AG09309 (cell line): Measurements from ENCODE around the gene FCSK.

Experiments
- DNase-seq: peaks from one replicate; pipeline ENCODE4 v3.0.0-alpha.2; 2010; ENCODE audit warnings: low read depth
- H3K4me3 ChIP-seq: 2 replicates; pipeline ENCODE4 v1.5.1; 2011; ENCODE audit warnings: mild to moderate bottlenecking, low read depth, low read length, moderate library complexity; ENCODE audit not compliant: control insufficient read depth
- TF ChIP-seq, protein P1 (sequence below): IDR thresholded peaks from 2 replicates; pipeline ENCODE4 v1.5.1; 2011; ENCODE audit warnings: mild to moderate bottlenecking, low read depth, low read length, inconsistent platforms; ENCODE audit not compliant: insufficient read depth, control insufficient read depth; ENCODE audit errors: missing control alignments

The FCSK gene

GRCh38 chr16:70475054-70475871 is 20.9 kb downstream of the FCSK start:
- H3K4me3 ChIP-seq = no peak overlapping the region
- TF ChIP-seq, protein P1, sequence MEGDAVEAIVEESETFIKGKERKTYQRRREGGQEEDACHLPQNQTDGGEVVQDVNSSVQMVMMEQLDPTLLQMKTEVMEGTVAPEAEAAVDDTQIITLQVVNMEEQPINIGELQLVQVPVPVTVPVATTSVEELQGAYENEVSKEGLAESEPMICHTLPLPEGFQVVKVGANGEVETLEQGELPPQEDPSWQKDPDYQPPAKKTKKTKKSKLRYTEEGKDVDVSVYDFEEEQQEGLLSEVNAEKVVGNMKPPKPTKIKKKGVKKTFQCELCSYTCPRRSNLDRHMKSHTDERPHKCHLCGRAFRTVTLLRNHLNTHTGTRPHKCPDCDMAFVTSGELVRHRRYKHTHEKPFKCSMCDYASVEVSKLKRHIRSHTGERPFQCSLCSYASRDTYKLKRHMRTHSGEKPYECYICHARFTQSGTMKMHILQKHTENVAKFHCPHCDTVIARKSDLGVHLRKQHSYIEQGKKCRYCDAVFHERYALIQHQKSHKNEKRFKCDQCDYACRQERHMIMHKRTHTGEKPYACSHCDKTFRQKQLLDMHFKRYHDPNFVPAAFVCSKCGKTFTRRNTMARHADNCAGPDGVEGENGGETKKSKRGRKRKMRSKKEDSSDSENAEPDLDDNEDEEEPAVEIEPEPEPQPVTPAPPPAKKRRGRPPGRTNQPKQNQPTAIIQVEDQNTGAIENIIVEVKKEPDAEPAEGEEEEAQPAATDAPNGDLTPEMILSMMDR = no peak
- DNase-seq = no peak

GRCh38 chr16:70476272-70477020 is 22.1 kb downstream of the FCSK start:
- TF ChIP-seq, protein P1 = no peak
- DNase-seq = peak; percentile 23
- H3K4me3 ChIP-seq = no peak overlapping the region

- TF ChIP-seq, protein P1 = no peak
- no peak overlapping the region for H3K4me3 ChIP-seq
- no peak for DNase-seq
Observed at GRCh38 chr16:70478169-70478568, 23.8 kb downstream of the FCSK start.

DNA sequence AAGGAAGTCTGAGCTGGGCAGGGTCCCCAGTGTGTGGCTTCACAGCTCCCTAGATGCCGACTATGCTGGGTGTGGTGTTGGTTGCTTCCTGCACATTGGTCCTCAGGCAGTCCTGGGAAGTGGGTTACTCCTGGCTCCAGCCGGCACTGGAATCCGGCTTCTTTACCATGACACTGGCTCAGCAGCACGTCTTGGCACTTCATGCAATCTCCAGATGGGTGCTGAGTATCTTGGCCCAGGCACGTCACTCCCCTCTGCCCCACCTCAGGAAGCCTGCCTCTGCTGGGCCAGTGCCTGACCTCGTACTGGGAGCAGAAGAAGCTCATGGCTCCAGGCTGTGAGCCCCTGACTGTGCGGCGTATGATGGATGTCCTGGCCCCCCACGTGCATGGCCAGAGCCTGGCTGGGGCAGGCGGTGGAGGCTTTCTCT is 24.5 kb downstream of the FCSK start:
- no peak for DNase-seq
- TF ChIP-seq, protein P1 = no peak
- no peak overlapping the region for H3K4me3 ChIP-seq

- no peak overlapping the region for H3K4me3 ChIP-seq
- DNase-seq = no peak
- TF ChIP-seq, protein P1 = no peak
Observed at GRCh38 chr16:70480127-70481105, 26.0 kb downstream of the FCSK start.
